ENCODE measurements around the gene NAPSA. TPM values are rescaled to one million over a fixed set of nuclear protein-coding genes. Genes with fewer than 3 reads are reported as not detected.
A peak's percentile ranks its signal among the peaks of the same experiment; 100 is the strongest.
"Not testable (repeated sequence)": the region's sequence is repeated elsewhere in the genome, so short reads cannot be mapped to it uniquely, and the experiment has no call there.

The NAPSA gene
- polyA plus RNA-seq, 1 donor (not counting 4 experiments of a cell fraction or from before 2014, with no cell fraction given), result 0.94 TPM

- Histone ChIP-seq H3K9me1 (ENCODE audit: control insufficient read depth, extremely low read depth, insufficient read depth, low read length) (no peaks in the 10 kb centered on the region), H3K27me3 (ENCODE audit: control insufficient read depth, extremely low read depth, insufficient read depth, low read length) (peaks cover 65% of the 10 kb centered on the region), H3K27ac (ENCODE audit: control insufficient read depth, insufficient read depth, low read length) (no peak overlapping the region), H3K4me2 (ENCODE audit: control insufficient read depth, extremely low read depth, insufficient read depth, low read depth, low read length) (no peak overlapping the region), H3K79me2 (ENCODE audit: control insufficient read depth, insufficient read depth, low read length) (no peaks in the 10 kb centered on the region), H3K4me3 (ENCODE audit: control insufficient read depth in 2 of 3, extremely low read depth in 1 of 3, insufficient read depth in 2 of 3, low read depth in 1 of 3, low read length in 3 of 3) (no peak overlapping the region), H3K36me3 (ENCODE audit: control insufficient read depth in 2 of 2, extremely low read depth in 1 of 2, insufficient read depth in 2 of 2, low read length in 2 of 2) (no peaks in the 10 kb centered on the region), H4K20me1 (ENCODE audit: control insufficient read depth, extremely low read depth, insufficient read depth, low read length) (no peaks in the 10 kb centered on the region), H3K4me1 (ENCODE audit: control insufficient read depth, extremely low read depth, insufficient read depth, low read length) (peaks cover 3% of the 10 kb centered on the region), H2AFZ (ENCODE audit: control insufficient read depth, low read length) (no peak overlapping the region), H3K9ac (ENCODE audit: control insufficient read depth, extremely low read depth, insufficient read depth, low read length) (no peak overlapping the region), H3K9me3 (ENCODE audit: control insufficient read depth, low read depth, low read length) (peaks cover 12% of the 10 kb centered on the region)
- dilution Hi-C loops (cut with MboI; ENCODE audit: extremely low pct_ligation_motif_present, low sequenced_read_pairs), result no loop called here
- DNase-seq (ENCODE audit: low read depth, low spot score), result no peak
- FAIRE-seq, result no peak
- TF ChIP-seq EZH2 (IDR thresholded peaks at IDR 0.05; ENCODE audit: low read length) (peak; percentile 47), CTCF (optimal IDR thresholded peaks at IDR 0.05 in 1 of 3, IDR thresholded peaks at IDR 0.05 in 1 of 3, conservative IDR thresholded peaks at IDR 0.05 in 1 of 3; ENCODE audit: extremely low read depth in 1 of 3, insufficient read depth in 2 of 3, low read length in 3 of 3) (no peak)
Measured at GRCh38 chr19:50331221-50331993, 34.0 kb downstream of the NAPSA start.

GRCh38 chr19:50330365-50331078 is 34.9 kb downstream of the NAPSA start:
- DNase-seq (ENCODE audit: low read depth, low spot score) (no peak), FAIRE-seq (no peak)
- Histone ChIP-seq H3K4me2 (ENCODE audit: control insufficient read depth, extremely low read depth, insufficient read depth, low read depth, low read length) (no peak overlapping the region), H2AFZ (ENCODE audit: control insufficient read depth, low read length) (no peak overlapping the region), H3K36me3 (ENCODE audit: control insufficient read depth in 2 of 2, extremely low read depth in 1 of 2, insufficient read depth in 2 of 2, low read length in 2 of 2) (no peaks in the 10 kb centered on the region), H3K9ac (ENCODE audit: control insufficient read depth, extremely low read depth, insufficient read depth, low read length) (no peak overlapping the region), H3K4me3 (ENCODE audit: control insufficient read depth in 2 of 3, extremely low read depth in 1 of 3, insufficient read depth in 2 of 3, low read depth in 1 of 3, low read length in 3 of 3) (no peak overlapping the region), H3K79me2 (ENCODE audit: control insufficient read depth, insufficient read depth, low read length) (no peaks in the 10 kb centered on the region), H3K27ac (ENCODE audit: control insufficient read depth, insufficient read depth, low read length) (no peak overlapping the region), H3K9me3 (ENCODE audit: control insufficient read depth, low read depth, low read length) (peaks cover 12% of the 10 kb centered on the region), H3K27me3 (ENCODE audit: control insufficient read depth, extremely low read depth, insufficient read depth, low read length) (peaks cover 73% of the 10 kb centered on the region), H4K20me1 (ENCODE audit: control insufficient read depth, extremely low read depth, insufficient read depth, low read length) (no peaks in the 10 kb centered on the region), H3K4me1 (ENCODE audit: control insufficient read depth, extremely low read depth, insufficient read depth, low read length) (peaks cover 3% of the 10 kb centered on the region), H3K9me1 (ENCODE audit: control insufficient read depth, extremely low read depth, insufficient read depth, low read length) (no peaks in the 10 kb centered on the region)
- TF ChIP-seq EZH2 (IDR thresholded peaks at IDR 0.05; ENCODE audit: low read length) (peak; percentile 12), CTCF (optimal IDR thresholded peaks at IDR 0.05 in 1 of 3, IDR thresholded peaks at IDR 0.05 in 1 of 3, conservative IDR thresholded peaks at IDR 0.05 in 1 of 3; ENCODE audit: extremely low read depth in 1 of 3, insufficient read depth in 2 of 3, low read length in 3 of 3) (no peak)
- dilution Hi-C loops (cut with MboI; ENCODE audit: extremely low pct_ligation_motif_present, low sequenced_read_pairs), result no loop called here

- peak overlapping the region; percentile 45 for H3K4me2 ChIP-seq (ENCODE audit: control insufficient read depth, extremely low read depth, insufficient read depth, low read depth, low read length)
- H3K27ac ChIP-seq (ENCODE audit: control insufficient read depth, insufficient read depth, low read length); H3K4me1 ChIP-seq (ENCODE audit: control insufficient read depth, extremely low read depth, insufficient read depth, low read length); FAIRE-seq; H2AFZ ChIP-seq (ENCODE audit: control insufficient read depth, low read length); dilution Hi-C loops (cut with MboI; ENCODE audit: extremely low pct_ligation_motif_present, low sequenced_read_pairs); H3K36me3 ChIP-seq (ENCODE audit: control insufficient read depth in 2 of 2, extremely low read depth in 1 of 2, insufficient read depth in 2 of 2, low read length in 2 of 2); H3K79me2 ChIP-seq (ENCODE audit: control insufficient read depth, insufficient read depth, low read length); DNase-seq (ENCODE audit: low read depth, low spot score); H3K9me1 ChIP-seq (ENCODE audit: control insufficient read depth, extremely low read depth, insufficient read depth, low read length); H3K9ac ChIP-seq (ENCODE audit: control insufficient read depth, extremely low read depth, insufficient read depth, low read length); H4K20me1 ChIP-seq (ENCODE audit: control insufficient read depth, extremely low read depth, insufficient read depth, low read length): not testable (repeated sequence)
- peaks cover 12% of the 10 kb centered on the region for H3K9me3 ChIP-seq (ENCODE audit: control insufficient read depth, low read depth, low read length)
- H3K4me3 ChIP-seq (ENCODE audit: control insufficient read depth in 2 of 3, extremely low read depth in 1 of 3, insufficient read depth in 2 of 3, low read depth in 1 of 3, low read length in 3 of 3), result peak overlapping the region in 1 of 3 experiments; percentile 27
- H3K27me3 ChIP-seq (ENCODE audit: control insufficient read depth, extremely low read depth, insufficient read depth, low read length), result peaks cover 73% of the 10 kb centered on the region
Measured at GRCh38 chr19:50329926-50330294, 35.5 kb downstream of the NAPSA start.
